Stimulated activated CD8-positive, alpha-beta memory T cell treated with anti-CD3 and anti-CD28 coated beads, Interleukin-7, amount 100 ng/mL, for 24 hours (primary cell): ENCODE measurements around the gene FMOD.

Source experiments
- DNase-seq: peaks from one replicate; pipeline ENCODE4 v3.0.0-alpha.2; 2020; ENCODE audit warnings: low read depth

FMOD gene

GRCh38 chr1:203361945-203362719 lies 11.2 kb upstream of the FMOD start:
- no peak for DNase-seq

- no peak for DNase-seq
Observed at GRCh38 chr1:203360547-203361185, 9.7 kb upstream of the FMOD start.

- no peak for DNase-seq
Observed at GRCh38 chr1:203359010-203359571, 8.2 kb upstream of the FMOD start.

- no peak for DNase-seq
Observed at GRCh38 chr1:203354246-203354645, 3.3 kb upstream of the FMOD start.

- no peak for DNase-seq
Observed at GRCh38 chr1:203353486-203353885, 2.6 kb upstream of the FMOD start.

- no peak for DNase-seq
Observed at GRCh38 chr1:203349773-203350524, 973 bp downstream of the FMOD start.

- no peak for DNase-seq
Observed at GRCh38 chr1:203349166-203349565, 1.8 kb downstream of the FMOD start.

GRCh38 chr1:203346769-203347102 lies 4.2 kb downstream of the FMOD start:
- no peak for DNase-seq

GRCh38 chr1:203346060-203346768 lies 4.7 kb downstream of the FMOD start:
- no peak for DNase-seq

GRCh38 chr1:203343956-203344754 lies 6.8 kb downstream of the FMOD start:
- DNase-seq: no peak

- no peak for DNase-seq
Observed at GRCh38 chr1:203342192-203342940, 8.6 kb downstream of the FMOD start.

GRCh38 chr1:203340112-203340790 lies 10.7 kb downstream of the FMOD start:
- no peak for DNase-seq

- no peak for DNase-seq
Observed at GRCh38 chr1:203338335-203339036, 12.4 kb downstream of the FMOD start.

- DNase-seq: no peak
Observed at GRCh38 chr1:203336097-203336496, 14.8 kb downstream of the FMOD start.

GRCh38 chr1:203335503-203335902 lies 15.4 kb downstream of the FMOD start:
- no peak for DNase-seq

- DNase-seq: no peak
Observed at GRCh38 chr1:203331224-203331623, 19.7 kb downstream of the FMOD start.

GRCh38 chr1:203328714-203329122 lies 22.2 kb downstream of the FMOD start:
- no peak for DNase-seq

GRCh38 chr1:203327684-203328457 lies 23.1 kb downstream of the FMOD start:
- DNase-seq: no peak
